H1 (cell line): ENCODE results near the gene YWHAQ. TPM values are rescaled to one million over a fixed set of nuclear protein-coding genes. Genes with fewer than 3 reads are reported as not detected.

Experiments
- CTCF ChIA-PET: fragments of 300-600 bp; sonication (Branson Sonifier 250); formaldehyde crosslinking; loops from one replicate; lab custom pipeline; 2021; ENCODE audit not compliant: partially characterized antibody; lab: Charles Lee
- POLR2A ChIA-PET: fragments of 300-600 bp; sonication (Branson Sonifier 250); formaldehyde crosslinking; loops from one replicate; lab custom pipeline; 2021; ENCODE audit warnings: inconsistent platforms; ENCODE audit not compliant: partially characterized antibody; lab: Charles Lee
- DNase-seq, 2 experiments: peaks; one replicate each; pipeline versions ENCODE4 v3.0.0 to v3.0.0-alpha.2; 2010 to 2022; ENCODE audit warnings: low spot score in 2 of 2, low read depth in 1 of 2, mixed read lengths in 1 of 2
- FAIRE-seq: peaks from 2 replicates; lab custom pipeline; 2011; peaks lifted over from hg19 to GRCh38; lab: Jason Lieb, UNC
- H2AFZ ChIP-seq: 2 replicates; pipeline ENCODE4 v1.8.1; 2012; ENCODE audit warnings: low read length, inconsistent platforms
- H2AK5ac ChIP-seq: 2 replicates; pipeline ENCODE4 v1.6.1; 2013; ENCODE audit warnings: low read depth, low read length
- H2BK120ac ChIP-seq: replicated peaks from 2 replicates; pipeline ENCODE3; 2013; ENCODE audit warnings: low read depth, low read length, inconsistent platforms
- H2BK12ac ChIP-seq: 2 replicates; pipeline ENCODE4 v1.6.1; 2013; ENCODE audit warnings: low read depth, low read length
- H2BK15ac ChIP-seq: 2 replicates; pipeline ENCODE4 v1.6.1; 2013; ENCODE audit warnings: low read length
- H2BK20ac ChIP-seq: 2 replicates; pipeline ENCODE4 v1.6.1; 2013; ENCODE audit warnings: low read length
- H2BK5ac ChIP-seq: 2 replicates; pipeline ENCODE4 v1.6.1; 2013; ENCODE audit warnings: low read depth, low read length
- H3K14ac ChIP-seq: 2 replicates; pipeline ENCODE4 v1.6.1; 2013; ENCODE audit warnings: inconsistent platforms; ENCODE audit not compliant: insufficient read length
- H3K18ac ChIP-seq: 2 replicates; pipeline ENCODE4 v1.6.1; 2013; ENCODE audit warnings: low read length; ENCODE audit errors: extremely low read depth
- H3K23ac ChIP-seq: 2 replicates; pipeline ENCODE4 v1.6.1; 2013; ENCODE audit warnings: inconsistent platforms; ENCODE audit not compliant: insufficient read length
- H3K23me2 ChIP-seq: 2 replicates; pipeline ENCODE4 v1.6.1; 2013; ENCODE audit warnings: low read depth, low read length
- H3K27ac ChIP-seq: 2 replicates; pipeline ENCODE4 v1.6.1; 2011; ENCODE audit warnings: low read depth, low read length, inconsistent platforms
- H3K27me3 ChIP-seq, 4 experiments: replicated peaks in 1 of 4; 1 replicate in 1 of 4; 2 replicates in 3 of 4; pipeline versions ENCODE4 v1.6.1 to v1.8.1; 2011 to 2013; ENCODE audit warnings: low read length in 3 of 4, mild to moderate bottlenecking in 3 of 4, inconsistent platforms in 2 of 4, mixed read lengths in 2 of 4, moderate library complexity in 1 of 4; ENCODE audit not compliant: control insufficient read depth in 3 of 4, insufficient read depth in 3 of 4; ENCODE audit errors: extremely low read depth in 1 of 4
- H3K36me3 ChIP-seq, 4 experiments: 2 replicates each; pipeline versions ENCODE4 v1.6.1 to v1.8.1; 2011 to 2013; ENCODE audit warnings: mild to moderate bottlenecking in 4 of 4, low read length in 3 of 4, moderate library complexity in 2 of 4, control low read depth in 1 of 4, inconsistent platforms in 1 of 4; ENCODE audit not compliant: insufficient read depth in 4 of 4, control insufficient read depth in 2 of 4
- H3K4ac ChIP-seq: replicated peaks from 2 replicates; pipeline ENCODE3; 2013; ENCODE audit warnings: low read length, low read depth, mixed read lengths, inconsistent platforms; ENCODE audit not compliant: insufficient read length
- H3K4me1 ChIP-seq, 4 experiments: replicated peaks in 1 of 4; 1 replicate in 1 of 4; 2 replicates in 3 of 4; pipeline versions ENCODE4 v1.6.1 to v1.8.1; 2011 to 2013; ENCODE audit warnings: low read length in 3 of 4, inconsistent platforms in 2 of 4, mixed read lengths in 1 of 4; ENCODE audit not compliant: insufficient read depth in 4 of 4, control insufficient read depth in 3 of 4
- H3K4me2 ChIP-seq, 2 experiments: 2 replicates each; pipeline versions ENCODE4 v1.6.1 to v1.8.1; 2011 to 2013; ENCODE audit warnings: low read depth in 2 of 2, low read length in 2 of 2, control low read depth in 1 of 2, inconsistent platforms in 1 of 2, mild to moderate bottlenecking in 1 of 2; ENCODE audit not compliant: insufficient read depth in 1 of 2
- H3K4me3 ChIP-seq, 4 experiments: fragments of 200-600, 300-600 bp in 1 of 4; sonication (generic), shearing (Covaris generic), sonication (Bioruptor Twin) in 1 of 4; 2 replicates each; pipeline versions ENCODE4 v1.5.1 to v1.8.1; 2011 to 2016; ENCODE audit warnings: low read length in 4 of 4, low read depth in 3 of 4, control low read depth in 2 of 4, inconsistent platforms in 2 of 4, mild to moderate bottlenecking in 2 of 4, mixed read lengths in 1 of 4, moderate library complexity in 1 of 4; ENCODE audit not compliant: insufficient read depth in 2 of 4; ENCODE audit errors: extremely low read depth in 1 of 4
- H3K56ac ChIP-seq: replicated peaks from 2 replicates; pipeline ENCODE3; 2013; ENCODE audit warnings: low read depth, mild to moderate bottlenecking, mixed read lengths, low read length, inconsistent platforms; ENCODE audit not compliant: insufficient read length
- H3K79me1 ChIP-seq: 2 replicates; pipeline ENCODE4 v1.6.1; 2013; ENCODE audit warnings: low read depth, low read length, control low read depth
- H3K79me2 ChIP-seq, 2 experiments: 2 replicates each; pipeline versions ENCODE4 v1.6.1 to v1.8.1; 2012 to 2013; ENCODE audit warnings: low read length in 2 of 2, mild to moderate bottlenecking in 2 of 2, inconsistent platforms in 1 of 2; ENCODE audit not compliant: insufficient read depth in 2 of 2, control insufficient read depth in 1 of 2
- H3K9ac ChIP-seq, 4 experiments: replicated peaks in 1 of 4; 1 replicate in 1 of 4; 2 replicates in 3 of 4; pipeline versions ENCODE4 v1.6.1 to v1.8.1; 2011 to 2013; ENCODE audit warnings: low read depth in 3 of 4, low read length in 3 of 4, control low read depth in 2 of 4, mild to moderate bottlenecking in 2 of 4, moderate library complexity in 2 of 4, inconsistent platforms in 1 of 4; ENCODE audit errors: extremely low read depth in 1 of 4
- H3K9me3 ChIP-seq, 2 experiments: 2 replicates each; pipeline versions ENCODE4 v1.6.1 to v1.8.1; 2012 to 2013; ENCODE audit warnings: mild to moderate bottlenecking in 2 of 2, moderate library complexity in 2 of 2, control low read depth in 1 of 2, inconsistent platforms in 1 of 2, low read depth in 1 of 2, low read length in 1 of 2, mixed read lengths in 1 of 2; ENCODE audit not compliant: insufficient read depth in 2 of 2
- H4K20me1 ChIP-seq, 2 experiments: replicated peaks in 1 of 2; 2 replicates each; pipeline versions ENCODE3 to v1.8.1; 2011 to 2013; ENCODE audit warnings: inconsistent platforms in 2 of 2, low read length in 2 of 2, mild to moderate bottlenecking in 1 of 2; ENCODE audit not compliant: insufficient read depth in 2 of 2, control insufficient read depth in 1 of 2
- H4K5ac ChIP-seq: 2 replicates; pipeline ENCODE4 v1.6.1; 2013; ENCODE audit warnings: low read length, low read depth, mixed read lengths, inconsistent platforms; ENCODE audit not compliant: insufficient read length
- H4K8ac ChIP-seq: 2 replicates; pipeline ENCODE4 v1.8.0; 2013; ENCODE audit warnings: mild to moderate bottlenecking, moderate library complexity, low read length, inconsistent platforms; ENCODE audit not compliant: insufficient read depth; ENCODE audit errors: extremely low read depth
- H4K91ac ChIP-seq: replicated peaks from 2 replicates; pipeline ENCODE3; 2013; ENCODE audit warnings: low read length, mixed read lengths, inconsistent platforms; ENCODE audit not compliant: insufficient read length
- ASH2L ChIP-seq: fragments of 200-600, 300-600 bp; sonication (generic); IDR thresholded peaks from one replicate; pipeline ENCODE4 v1.7.1; 2017; ENCODE audit warnings: low read length
- ATF3 ChIP-seq: IDR thresholded peaks from 2 replicates; pipeline ENCODE4 v1.6.1; 2011; ENCODE audit warnings: low read depth, mild to moderate bottlenecking, low read length; ENCODE audit not compliant: insufficient read depth
- BRCA1 ChIP-seq: IDR thresholded peaks from 2 replicates; pipeline ENCODE4 v1.6.1; 2012; ENCODE audit warnings: low read depth, low read length, improper control_type of control experiment
- CBX5 ChIP-seq: fragments of 300-800, 300-1000 bp; sonication (generic); IDR thresholded peaks from 2 replicates; pipeline ENCODE4 v1.7.1; 2016; ENCODE audit warnings: antibody characterized with exemption, low read length, low read depth
- CEBPB ChIP-seq: IDR thresholded peaks from 2 replicates; pipeline ENCODE4 v1.6.1; 2012; ENCODE audit warnings: low read depth, low read length
- GABPA ChIP-seq: IDR thresholded peaks from 2 replicates; pipeline ENCODE4 v1.6.1; 2011; ENCODE audit warnings: mild to moderate bottlenecking, low read length, moderate library complexity, borderline replicate concordance; ENCODE audit not compliant: insufficient read depth
- JUN ChIP-seq: IDR thresholded peaks from 2 replicates; pipeline ENCODE4 v1.6.1; 2011; ENCODE audit warnings: low read depth, mild to moderate bottlenecking, improper control_type of control experiment, low read length
- KDM4A ChIP-seq: IDR thresholded peaks from one replicate; pipeline ENCODE4 v1.7.1; 2012; ENCODE audit warnings: low read depth, mild to moderate bottlenecking, moderate library complexity, low read length, inconsistent platforms; ENCODE audit not compliant: severe bottlenecking
- MAX ChIP-seq: IDR thresholded peaks from 2 replicates; pipeline ENCODE4 v1.6.1; 2012; ENCODE audit warnings: inconsistent platforms
- POU5F1 ChIP-seq: IDR thresholded peaks from 2 replicates; pipeline ENCODE4 v1.6.1; 2011; ENCODE audit warnings: low read depth, mild to moderate bottlenecking, low read length, moderate library complexity
- RFX5 ChIP-seq: IDR thresholded peaks from 2 replicates; pipeline ENCODE4 v1.6.1; 2011; ENCODE audit warnings: low read depth, low read length, improper control_type of control experiment, borderline replicate concordance
- RNF2 ChIP-seq: fragments of 200-900, 300-1000 bp; sonication (generic); IDR thresholded peaks from 2 replicates; pipeline ENCODE4 v1.7.1; 2016; ENCODE audit warnings: borderline replicate concordance, low read depth, mild to moderate bottlenecking, antibody characterized with exemption, low read length; ENCODE audit not compliant: poor library complexity, severe bottlenecking; ENCODE audit errors: missing control alignments
- SAP30 ChIP-seq: fragments of 300-600 bp; sonication (generic); IDR thresholded peaks from 2 replicates; pipeline ENCODE4 v1.7.1; 2012; ENCODE audit warnings: low read length, moderate library complexity, mild to moderate bottlenecking, inconsistent platforms; ENCODE audit not compliant: insufficient read depth, insufficient replicate concordance
- TEAD4 ChIP-seq: IDR thresholded peaks from 2 replicates; pipeline ENCODE4 v1.6.1; 2012; ENCODE audit warnings: low read depth, low read length, inconsistent platforms, mixed read lengths
- WGBS, 2 experiments: shearing (Covaris generic) in 1 of 2; methylation state at CpG; one replicate each; pipeline versions ENCODE4 v1.1.6 to v1.1.7; 2013 to 2015; ENCODE audit warnings: low lambda C conversion rate in 2 of 2, mixed read lengths in 2 of 2, inconsistent platforms in 1 of 2, low coverage in 1 of 2, missing lambda C conversion rate in 1 of 2; ENCODE audit not compliant: insufficient replicate concordance in 2 of 2, insufficient coverage in 1 of 2, insufficient read length in 1 of 2; ENCODE audit errors: extremely low coverage in 1 of 2, missing lambda C conversion rate in 1 of 2; 5-methylcytosine and 5-hydroxymethylcytosine counted together
- polyA plus RNA-seq, 7 experiments: library from polyadenylated mRNA; depleted of rRNA in 3 of 7; stranded (reverse) in 5 of 7; unstranded in 2 of 7; fragments of >200 nt in 5 of 7; fragments of 200-250 nt in 2 of 7; gene quantifications; 1 replicate in 5 of 7; 2 replicates in 1 of 7; 4 replicates in 1 of 7; pipeline versions ENCODE4 v1.2.1 to v1.2.3, GENCODE V29; 2011 to 2013; ENCODE audit warnings: missing spikeins in 2 of 7, mixed read lengths in 2 of 7
- total RNA-seq: library from RNA; stranded (reverse); fragmentation: NEBNext Ultra II Directional; extraction: Animal tissue kit (Norgen Biotek cat#: 25700); gene quantifications from 2 replicates; pipeline ENCODE4 v1.2.1, GENCODE V29; 2021

The YWHAQ gene
- total and polyA plus RNA-seq, 2 of the 8 experiments (the other 6 are each of a cell fraction or from before 2014, with no cell fraction given) = 244 to 480 TPM

- Histone ChIP-seq H2BK12ac (no peak overlapping the region), H3K23ac (no peak overlapping the region), H3K18ac (no peak overlapping the region), H2AFZ (no peak overlapping the region), H3K79me1 (no peaks in the 10 kb centered on the region), H3K14ac (no peak overlapping the region), H2AK5ac (no peak overlapping the region), H3K4ac (no peak overlapping the region), H3K36me3 (no peaks in the 10 kb centered on the region), H2BK5ac (no peak overlapping the region), H3K56ac (no peak overlapping the region), H3K4me2 (no peak overlapping the region), H2BK15ac (no peak overlapping the region), H3K4me1 (peaks cover 0 to 8% (median under 1%) of the 10 kb centered on the region in 4 experiments; a peak in 5 of 7 replicates), H3K23me2 (no peaks in the 10 kb centered on the region), H3K27me3 (no peaks in the 10 kb centered on the region), H3K4me3 (no peak overlapping the region), H4K8ac (no peak overlapping the region), H3K9me3 (no peaks in the 10 kb centered on the region), H3K27ac (no peak overlapping the region), H2BK120ac (no peak overlapping the region), H2BK20ac (no peak overlapping the region), H4K20me1 (no peaks in the 10 kb centered on the region), H3K9ac (no peak overlapping the region), H4K5ac (no peak overlapping the region), H4K91ac (no peak overlapping the region), H3K79me2 (no peaks in the 10 kb centered on the region)
- WGBS, 2 experiments = 89% methylated on average over 7 of the region's 7 CpGs; no CpG with 5 or more reads in 1 of the 2 experiments
- FAIRE-seq (no peak), DNase-seq (no peak)
- CTCF ChIA-PET = interaction anchor here (1.0 to 2.5 kb wide), 2 partner anchors 126 to 156 kb away, joined by 3 to 6 read pairs; no protein-coding TSS in a partner anchor
- POLR2A ChIA-PET = no interaction called here
- TF ChIP-seq RNF2 = no peak
- TF ChIP-seq CEBPB = no peak
- no peak for TF ChIP-seq BRCA1
- TF ChIP-seq TEAD4 = no peak
- no peak for TF ChIP-seq GABPA
- TF ChIP-seq ASH2L = no peak
- no peak for TF ChIP-seq JUN
- no peak for TF ChIP-seq MAX
- TF ChIP-seq RFX5 = no peak
- no peak for TF ChIP-seq POU5F1
- TF ChIP-seq CBX5 = no peak
- TF ChIP-seq ATF3 = no peak
- no peak for TF ChIP-seq KDM4A
- TF ChIP-seq SAP30 = no peak
Measured at GRCh38 chr2:9644021-9644420, 13.2 kb upstream of the YWHAQ start.
